UCSD-AML1 (cell line): ENCODE results near the gene CHP1.
"Not testable (repeated sequence)": the region's sequence is repeated elsewhere in the genome, so short reads cannot be mapped to it uniquely, and the experiment has no call there.

Experiments
- DNase-seq: peaks from one replicate; lab custom pipeline; 2025; ENCODE audit not compliant: unreplicated experiment; lab: John Stamatoyannopoulos, UW

Gene CHP1

GRCh38 chr15:41256103-41256502, 25.0 kb downstream of the CHP1 start:
- DNase-seq: no peak

GRCh38 chr15:41256577-41257038, 25.5 kb downstream of the CHP1 start:
- DNase-seq: no peak

- DNase-seq: no peak
Measured at GRCh38 chr15:41258750-41259471, 27.8 kb downstream of the CHP1 start.

GRCh38 chr15:41259546-41260189, 28.6 kb downstream of the CHP1 start:
- DNase-seq: no peak

GRCh38 chr15:41260924-41261323, 29.9 kb downstream of the CHP1 start:
- not testable (repeated sequence) for DNase-seq

DNA sequence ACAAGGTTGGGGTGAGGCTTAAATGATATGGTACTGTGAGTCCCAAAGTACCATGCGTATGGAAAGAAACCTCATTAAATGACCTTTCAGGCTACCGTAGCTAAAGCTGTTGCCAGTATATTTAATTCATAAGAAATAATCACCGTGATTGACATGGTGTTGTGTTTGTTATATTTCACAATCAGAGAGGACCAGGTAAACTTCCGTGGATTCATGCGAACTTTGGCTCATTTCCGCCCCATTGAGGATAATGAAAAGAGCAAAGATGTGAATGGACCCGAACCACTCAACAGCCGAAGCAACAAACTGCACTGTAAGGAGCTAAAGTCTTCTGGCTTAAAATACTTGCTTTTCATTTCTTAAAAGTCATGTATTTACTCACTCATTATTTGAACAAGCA, 31.5 kb downstream of the CHP1 start:
- DNase-seq: no peak

DNA sequence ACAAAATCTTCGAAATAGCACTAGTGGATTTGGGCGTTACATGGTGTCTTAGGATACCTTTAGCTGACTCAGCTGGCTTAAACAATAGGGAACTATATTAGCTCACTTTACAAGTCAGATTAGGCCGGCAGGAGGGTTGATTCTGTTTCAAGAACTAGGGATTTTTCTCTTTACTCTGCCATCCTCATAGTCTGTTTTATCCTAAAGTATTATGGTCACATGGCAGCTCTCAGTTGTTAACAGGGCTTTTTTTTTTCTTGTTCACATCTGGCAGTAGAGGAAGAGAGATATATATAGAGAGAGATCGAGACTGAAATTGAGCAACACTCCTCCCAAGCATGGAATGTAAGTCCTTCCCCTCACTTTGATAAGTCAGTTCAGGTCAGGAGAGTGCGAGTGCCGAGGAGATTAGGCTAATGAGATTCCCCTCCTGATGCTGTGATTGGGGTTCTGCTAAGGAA, 32.9 kb downstream of the CHP1 start:
- no peak for DNase-seq

DNA sequence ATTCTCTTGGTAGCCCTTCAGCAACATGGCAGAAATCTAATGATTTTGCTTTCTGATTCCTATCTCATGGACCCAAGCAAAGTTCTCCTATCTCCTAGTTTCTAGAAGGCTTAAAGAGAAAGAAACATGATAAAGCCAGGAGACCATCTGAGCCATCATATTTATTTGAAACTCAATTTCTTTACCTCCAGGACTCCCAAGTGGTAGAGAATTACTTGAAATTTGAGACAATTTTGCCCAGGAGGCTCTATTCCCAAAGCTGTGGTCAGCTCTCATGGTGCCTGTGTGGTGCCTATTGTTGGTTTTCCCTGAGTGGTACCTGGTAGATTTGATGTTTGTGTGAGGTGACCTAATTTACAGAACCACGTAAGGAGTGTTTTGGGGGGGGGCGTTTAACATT, 38.8 kb downstream of the CHP1 start:
- DNase-seq: no peak

- DNase-seq: no peak
Measured at GRCh38 chr15:41276831-41277230, 45.8 kb downstream of the CHP1 start.

- no peak for DNase-seq
Measured at GRCh38 chr15:41278319-41278718, 47.3 kb downstream of the CHP1 start.

GRCh38 chr15:41279535-41280283, 48.6 kb downstream of the CHP1 start:
- DNase-seq: no peak

- DNase-seq: no peak
Measured at GRCh38 chr15:41281236-41281635, 50.2 kb downstream of the CHP1 start.

DNA sequence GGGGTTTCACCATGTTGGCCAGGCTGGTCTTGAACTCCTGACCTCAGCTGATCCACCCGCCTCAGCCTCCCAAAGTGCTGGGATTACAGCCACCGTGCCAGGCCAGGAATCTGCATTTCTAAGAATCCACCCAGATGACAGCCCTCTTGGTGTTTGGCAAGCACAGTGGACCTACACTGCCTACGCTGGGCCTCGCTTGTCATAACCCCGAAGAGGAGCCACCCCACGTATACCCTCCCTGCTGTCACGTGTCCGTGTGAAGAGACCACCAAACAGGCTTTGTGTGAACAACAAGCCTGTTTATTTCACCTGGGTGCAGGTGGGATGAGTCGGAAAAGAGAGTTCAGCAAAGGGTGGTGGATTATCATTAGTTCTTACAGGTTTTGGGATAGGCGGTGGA, 51.4 kb downstream of the CHP1 start:
- not testable (repeated sequence) for DNase-seq

DNA sequence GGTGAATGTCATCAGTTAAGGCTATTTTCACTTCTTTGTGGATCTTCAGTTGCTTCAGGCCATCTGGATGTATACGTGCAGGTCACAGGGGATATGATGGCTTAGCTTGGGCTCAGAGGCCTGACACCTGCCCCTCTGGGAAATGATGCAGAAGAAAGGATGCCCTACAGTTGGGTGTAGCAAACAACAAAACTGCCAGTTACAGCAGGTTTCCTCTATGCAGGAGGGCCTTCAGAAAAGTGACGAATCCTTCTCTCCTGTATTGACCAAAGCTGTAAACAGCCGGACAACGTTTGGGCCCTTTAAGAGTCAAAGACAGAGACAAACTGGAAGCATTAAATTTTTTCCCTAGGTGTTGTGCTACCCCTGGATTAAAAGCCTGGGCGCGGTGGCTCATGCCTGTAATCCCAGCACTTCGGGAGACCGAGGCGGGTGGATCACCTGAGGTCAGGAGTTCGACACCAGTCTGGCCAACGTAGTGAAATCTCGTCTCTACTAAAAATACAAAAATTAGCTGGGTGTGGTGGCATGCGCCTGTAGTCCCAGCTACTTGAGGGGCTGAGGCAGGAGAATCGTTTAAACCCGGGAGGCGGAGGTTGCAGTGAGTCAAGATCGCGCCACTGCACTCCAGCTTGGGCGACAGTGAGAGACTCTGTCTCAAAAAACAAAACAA, 52.0 kb downstream of the CHP1 start:
- DNase-seq: not testable (repeated sequence)

- DNase-seq: peak; percentile 96
Measured at GRCh38 chr15:41283653-41284426, 52.8 kb downstream of the CHP1 start.

DNA sequence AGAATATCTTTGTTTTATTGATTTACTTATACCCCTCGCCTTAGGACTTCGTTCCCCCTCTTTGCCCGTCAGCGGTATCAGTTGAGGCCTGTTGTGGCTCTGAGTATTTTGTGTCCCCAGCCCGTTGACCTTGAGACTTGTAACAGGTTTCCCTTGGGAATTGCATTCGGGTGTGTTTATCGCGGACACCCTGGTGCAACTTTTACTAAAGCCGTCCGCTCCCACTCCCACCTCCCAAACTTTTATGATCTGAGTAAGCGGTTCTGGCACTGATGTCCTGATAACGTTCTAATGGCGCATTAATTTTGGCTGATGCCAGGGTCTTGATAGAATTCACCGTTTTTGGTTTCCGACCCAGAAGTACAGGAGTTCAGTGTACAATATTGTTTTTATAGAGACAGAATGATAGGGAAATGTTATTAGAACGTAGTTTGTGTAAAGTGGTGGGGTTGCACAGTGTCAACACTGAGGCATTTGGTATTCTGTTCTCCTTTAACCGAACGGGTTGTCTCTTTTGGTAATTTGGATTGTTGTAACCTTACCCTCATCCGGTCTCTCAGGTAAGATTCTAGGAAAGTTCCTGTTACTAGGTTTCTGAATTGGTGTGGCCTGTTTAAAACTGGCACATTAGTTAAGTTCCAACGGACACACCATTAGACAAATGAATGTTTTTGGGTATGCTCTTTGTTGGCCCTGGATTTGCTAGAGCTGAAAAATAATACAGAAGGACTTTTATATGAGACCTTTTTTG, 53.5 kb downstream of the CHP1 start:
- peak; percentile 39 for DNase-seq

- DNase-seq: no peak
Measured at GRCh38 chr15:41285285-41285684, 54.2 kb downstream of the CHP1 start.

- no peak for DNase-seq
Measured at GRCh38 chr15:41286665-41287333, 55.7 kb downstream of the CHP1 start.

DNA sequence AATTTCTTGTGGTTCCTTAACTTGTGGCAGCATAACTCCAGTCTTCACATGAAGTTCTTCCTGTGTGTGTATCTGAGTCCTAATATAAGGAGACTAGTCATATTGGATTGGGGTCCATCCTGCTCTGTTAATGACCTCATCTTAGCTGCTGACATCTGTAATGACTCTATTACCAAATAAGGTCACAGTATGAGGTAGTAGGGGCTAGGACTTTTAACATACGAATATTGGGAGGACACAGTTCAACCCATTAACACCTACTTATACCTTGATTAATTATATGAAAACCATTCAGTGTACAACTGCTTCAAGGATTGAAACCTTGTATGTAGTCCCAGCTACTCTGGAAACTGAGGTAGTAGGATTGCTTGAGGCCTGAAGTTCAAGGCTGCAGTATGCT, 57.4 kb downstream of the CHP1 start:
- DNase-seq: no peak
